Kidney (tissue), 14 donors: ENCODE measurements around the gene SMIM31. TPM values are rescaled to one million over a fixed set of nuclear protein-coding genes. Genes with fewer than 3 reads are reported as not detected.

ENCODE experiments used
- DNase-seq, 5 donors: peaks; one replicate each; pipeline ENCODE4 v3.0.0-alpha.2; 2013 to 2020
- FAIRE-seq: peaks from 2 replicates; lab custom pipeline; 2012; peaks lifted over from hg19 to GRCh38; lab: Jason Lieb, UNC
- H3K27ac ChIP-seq, 2 donors: one replicate each; pipeline ENCODE4 v1.7.0; 2013; ENCODE audit warnings: low read depth in 2 of 2, low read length in 2 of 2, inconsistent platforms in 1 of 2
- H3K27me3 ChIP-seq: one replicate; pipeline ENCODE4 v1.7.1; 2013; ENCODE audit warnings: low read length, inconsistent platforms; ENCODE audit not compliant: control insufficient read depth, insufficient read depth
- H3K36me3 ChIP-seq, 3 donors: one replicate each; pipeline versions ENCODE4 v1.7.0 to v1.7.1; 2013; ENCODE audit warnings: low read length in 3 of 3, control low read depth in 1 of 3, inconsistent platforms in 1 of 3; ENCODE audit not compliant: insufficient read depth in 3 of 3, control insufficient read depth in 2 of 3
- H3K4me1 ChIP-seq, 3 donors: one replicate each; pipeline versions ENCODE4 v1.7.0 to v1.7.1; 2013; ENCODE audit warnings: low read length in 3 of 3, inconsistent platforms in 1 of 3, low read depth in 1 of 3; ENCODE audit not compliant: control insufficient read depth in 2 of 3, insufficient read depth in 2 of 3
- H3K4me3 ChIP-seq, 3 donors: one replicate each; pipeline versions ENCODE4 v1.7.0 to v1.8.1; 2013; ENCODE audit warnings: low read length in 3 of 3, control low read depth in 1 of 3, inconsistent platforms in 1 of 3
- H3K9ac ChIP-seq, 3 donors: one replicate each; pipeline versions ENCODE4 v1.7.0 to v1.7.1; 2013; ENCODE audit warnings: low read length in 3 of 3, control low read depth in 1 of 3, inconsistent platforms in 1 of 3
- H3K9me3 ChIP-seq, 3 donors: one replicate each; pipeline versions ENCODE4 v1.7.0 to v1.7.1; 2013; ENCODE audit warnings: low read length in 3 of 3, control low read depth in 1 of 3, inconsistent platforms in 1 of 3; ENCODE audit not compliant: control insufficient read depth in 2 of 3, insufficient read depth in 1 of 3
- CTCF ChIP-seq: IDR thresholded peaks from 3 replicates; pipeline ENCODE4 v1.5.1; 2012; ENCODE audit warnings: mild to moderate bottlenecking, moderate library complexity, borderline replicate concordance; ENCODE audit not compliant: insufficient read depth; ENCODE audit errors: extremely low read depth
- intact Hi-C: fragments of 100-400 bp; cut with DNase I; formaldehyde crosslinking; loops from one replicate; pipeline ENCODE4 v1.11.1; 2022
- polyA plus RNA-seq: library from polyadenylated mRNA; stranded (reverse); fragments of 350-450 nt; fragmentation: Illumina TruSeq; extraction: RNeasy Lipid Tissue Mini Kit (QIAGEN cat#74804); gene quantifications from one replicate; pipeline ENCODE4 v1.2.3, GENCODE V29; 2014; ENCODE audit warnings: low read depth, low replicate concordance; ENCODE audit not compliant: insufficient read depth
- total RNA-seq: library from RNA; stranded (reverse); fragmentation: NEBNext Ultra II Directional; extraction: Animal tissue kit (Norgen Biotek cat#: 25700); gene quantifications from one replicate; pipeline ENCODE4 v1.2.1, GENCODE V29; 2021
- donor health status: control.
- donor health status: control.
- donor health status: control.
- donor health status: control.
- donor health status: control.
- donor health status: DM: yes; HTN: yes; CAD: no.
- donor health status: Normal renal cell carcinoma (clear cell type).

The SMIM31 gene
- total and polyA plus RNA-seq, 2 donors from 2014 or later = not detected

DNA sequence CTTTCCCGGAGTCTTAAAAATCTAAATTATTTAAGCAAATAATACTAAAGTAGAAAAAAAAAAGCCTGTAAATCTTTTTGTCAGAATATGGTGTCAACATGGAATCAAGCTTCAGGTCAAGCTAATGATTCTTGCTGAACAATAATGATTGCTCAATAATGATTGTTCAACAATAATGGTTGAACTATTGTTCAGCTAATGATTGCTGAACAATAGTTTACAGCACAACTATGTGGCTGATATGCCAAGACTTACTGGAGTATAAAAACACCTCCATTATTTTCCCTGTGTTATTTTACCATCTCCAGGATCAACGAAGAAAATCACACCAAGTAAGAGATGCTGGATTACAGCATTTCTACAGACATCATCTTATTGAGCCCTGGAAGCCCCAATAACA lies 35.1 kb upstream of the SMIM31 start:
- Histone ChIP-seq H3K4me3 (no peak overlapping the region), H3K9me3 (no peaks in the 10 kb centered on the region), H3K27ac (no peak overlapping the region), H3K4me1 (no peaks in the 10 kb centered on the region), H3K27me3 (no peaks in the 10 kb centered on the region), H3K36me3 (no peaks in the 10 kb centered on the region), H3K9ac (no peak overlapping the region)
- DNase-seq = no peak
- no peak for FAIRE-seq
- TF ChIP-seq CTCF = no peak
- intact Hi-C loops = no loop called here

GRCh38 chr4:164725066-164725465 lies 28.9 kb upstream of the SMIM31 start:
- Histone ChIP-seq H3K4me3 (no peak overlapping the region), H3K9me3 (no peaks in the 10 kb centered on the region), H3K27me3 (no peaks in the 10 kb centered on the region), H3K27ac (no peak overlapping the region), H3K9ac (no peak overlapping the region), H3K4me1 (no peaks in the 10 kb centered on the region), H3K36me3 (no peaks in the 10 kb centered on the region)
- DNase-seq (no peak), FAIRE-seq (no peak)
- no peak for TF ChIP-seq CTCF
- intact Hi-C loops = no loop called here

GRCh38 chr4:164730705-164731393 lies 23.1 kb upstream of the SMIM31 start:
- Histone ChIP-seq H3K4me1 (no peaks in the 10 kb centered on the region), H3K9ac (no peak overlapping the region), H3K9me3 (no peaks in the 10 kb centered on the region), H3K27me3 (no peaks in the 10 kb centered on the region), H3K27ac (no peak overlapping the region), H3K36me3 (no peaks in the 10 kb centered on the region), H3K4me3 (no peak overlapping the region)
- DNase-seq (no peak), FAIRE-seq (no peak)
- no peak for TF ChIP-seq CTCF
- intact Hi-C loops = no loop called here
